PC-3 (cell line): ENCODE results near the gene KCNH3. TPM values are rescaled to one million over a fixed set of nuclear protein-coding genes. Genes with fewer than 3 reads are reported as not detected.
A peak's percentile ranks its signal among the peaks of the same experiment; 100 is the strongest.

Experiments used
- ATAC-seq: fragments of 200-7000 bp; cut with Tn5 transposase; 2 replicates; pipeline ENCODE4 v1.9.1; 2020; ENCODE audit warnings: mild to moderate bottlenecking, moderate library complexity
- BruUV-seq: library from RNA; stranded (reverse); fragments of 400-500 nt; replicated peaks from 2 replicates; lab custom pipeline; 2021; lab: Mats Ljungman, UMichigan
- CTCF ChIA-PET: fragments of 300-600 bp; sonication (Branson Sonifier 250); formaldehyde crosslinking; loops from one replicate; lab custom pipeline; 2022; ENCODE audit warnings: antibody characterized with exemption; lab: Charles Lee
- POLR2A ChIA-PET: fragments of 300-600 bp; sonication (Branson Sonifier 250); formaldehyde crosslinking; loops from one replicate; lab custom pipeline; 2022; ENCODE audit warnings: antibody characterized with exemption; ENCODE audit not compliant: unreplicated experiment; lab: Charles Lee
- DNase-seq: peaks from one replicate; pipeline ENCODE4 v3.0.0-alpha.2; 2015
- H2AFZ ChIP-seq: fragments of 300-600 bp; sonication (generic); 2 replicates; pipeline ENCODE4 v1.6.0; 2016; ENCODE audit warnings: antibody characterized with exemption, low read length
- H3F3A ChIP-seq: fragments of 300-600 bp; sonication (generic); one replicate; pipeline ENCODE4 v1.6.0; 2017; ENCODE audit warnings: antibody characterized with exemption, low read length, control low read depth, mild to moderate bottlenecking; ENCODE audit not compliant: unreplicated experiment
- H3K27ac ChIP-seq: fragments of 300-600 bp; sonication (generic); 2 replicates; pipeline ENCODE4 v1.5.1; 2016; ENCODE audit warnings: mild to moderate bottlenecking, low read length
- H3K27me3 ChIP-seq: fragments of 300-600 bp; sonication (generic); 2 replicates; pipeline ENCODE4 v1.6.1; 2016; ENCODE audit warnings: low read length, mixed read lengths
- H3K36me3 ChIP-seq: fragments of 300-600 bp; sonication (generic); 2 replicates; pipeline ENCODE4 v1.6.1; 2016; ENCODE audit warnings: low read depth, mixed run types, low read length, mixed read lengths
- H3K4me1 ChIP-seq: fragments of 300-600 bp; sonication (generic); 2 replicates; pipeline ENCODE4 v1.5.1; 2016; ENCODE audit warnings: low read length; ENCODE audit not compliant: insufficient read depth
- H3K4me2 ChIP-seq: fragments of 300-600 bp; sonication (generic); 2 replicates; pipeline ENCODE4 v1.6.0; 2016; ENCODE audit warnings: low read length
- H3K4me3 ChIP-seq: fragments of 300-600 bp; sonication (generic); 2 replicates; pipeline ENCODE4 v1.5.1; 2016; ENCODE audit warnings: mild to moderate bottlenecking, low read length, mixed read lengths
- H3K79me2 ChIP-seq: fragments of 300-600 bp; sonication (generic); 2 replicates; pipeline ENCODE4 v1.6.1; 2017; ENCODE audit warnings: low read length, mixed read lengths
- H3K9ac ChIP-seq: fragments of 300-600 bp; sonication (generic); 2 replicates; pipeline ENCODE4 v1.6.0; 2016; ENCODE audit warnings: mild to moderate bottlenecking, low read length
- H3K9me2 ChIP-seq: fragments of 300-600 bp; sonication (generic); replicated peaks from 2 replicates; pipeline ENCODE4 v1.6.1; 2016; ENCODE audit warnings: mixed run types, low read length, mixed read lengths
- H3K9me3 ChIP-seq: fragments of 300-600 bp; sonication (generic); 2 replicates; pipeline ENCODE4 v1.6.1; 2016; ENCODE audit warnings: low read length, mixed read lengths
- H4K20me1 ChIP-seq: fragments of 300-600 bp; sonication (generic); 2 replicates; pipeline ENCODE4 v1.6.1; 2016; ENCODE audit warnings: low read length, mixed read lengths
- EZH2 ChIP-seq: fragments of 300-600 bp; sonication (generic); IDR thresholded peaks from one replicate; pipeline ENCODE4 v1.6.1; 2017; ENCODE audit warnings: antibody characterized with exemption, mild to moderate bottlenecking, low read length; ENCODE audit not compliant: unreplicated experiment
- EZH2phosphoT487 ChIP-seq: fragments of 300-600 bp; sonication (generic); IDR thresholded peaks from 2 replicates; pipeline ENCODE4 v1.6.1; 2018; ENCODE audit warnings: mild to moderate bottlenecking, antibody characterized with exemption, low read length, borderline replicate concordance
- intact Hi-C: fragments of 100-400 bp; cut with micrococcal nuclease; formaldehyde crosslinking; loops from 2 replicates; pipeline ENCODE4 v1.9.0; 2023
- total RNA-seq: library from RNA; depleted of rRNA; stranded (reverse); fragments of >200 nt; gene quantifications from 2 replicates; pipeline ENCODE4 v1.2.3, GENCODE V29; 2014
- TF ChIP-seq, protein P1 (sequence below): fragments of 300-600 bp; sonication (generic); conservative IDR thresholded peaks from 2 replicates; pipeline ENCODE4 v1.5.1; 2017; ENCODE audit warnings: antibody characterized with exemption, low read depth, mild to moderate bottlenecking, low read length

KCNH3 gene
- total RNA-seq, 1 experiment from 2014 or later: 0.07 TPM

DNA sequence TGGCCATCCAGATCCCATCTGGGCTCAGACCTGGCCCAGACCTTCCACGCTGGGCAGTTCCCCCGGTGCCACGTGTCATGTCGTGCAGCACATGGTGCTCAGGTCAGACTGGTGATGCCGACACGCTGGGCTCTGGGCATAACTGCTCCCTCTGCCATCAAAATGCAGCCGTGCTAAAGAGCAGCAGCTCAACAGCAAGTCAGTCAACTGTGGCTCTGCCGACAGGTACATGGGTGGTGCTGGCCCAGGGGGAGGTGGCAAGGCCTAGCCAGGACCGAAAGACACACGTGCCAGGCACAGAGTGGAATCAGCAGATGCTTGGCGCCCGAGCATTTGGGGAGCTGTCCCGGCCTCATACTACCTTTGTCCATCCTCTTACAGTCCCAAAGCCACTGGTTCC lies 27.5 kb downstream of the KCNH3 start:
- no TSS peak for BruUV-seq
- no peaks in the 10 kb centered on the region for H3K27me3 ChIP-seq
- no peaks in the 10 kb centered on the region for H3F3A ChIP-seq
- ChIA-PET CTCF (interaction anchor here (1.3 kb wide), 1 partner anchor 14 kb away, joined by 6 read pairs; no protein-coding TSS in a partner anchor), POLR2A (no interaction called here)
- H3K4me2 ChIP-seq: peak overlapping the region; percentile 98
- H3K4me3 ChIP-seq: no peak overlapping the region; the same call in 1 of the 2 replicates
- intact Hi-C loops: no loop called here
- no peak overlapping the region for H2AFZ ChIP-seq
- H3K79me2 ChIP-seq: peaks cover 57% of the 10 kb centered on the region
- no peaks in the 10 kb centered on the region for H3K9me3 ChIP-seq
- peaks cover 13% of the 10 kb centered on the region; the same call in 1 of the 2 replicates for H3K4me1 ChIP-seq
- H3K27ac ChIP-seq: no peak overlapping the region
- no peak overlapping the region for H3K9ac ChIP-seq
- H3K9me2 ChIP-seq: no peaks in the 10 kb centered on the region
- TF ChIP-seq EZH2 (no peak), EZH2phosphoT487 (no peak)
- TF ChIP-seq, protein P1, sequence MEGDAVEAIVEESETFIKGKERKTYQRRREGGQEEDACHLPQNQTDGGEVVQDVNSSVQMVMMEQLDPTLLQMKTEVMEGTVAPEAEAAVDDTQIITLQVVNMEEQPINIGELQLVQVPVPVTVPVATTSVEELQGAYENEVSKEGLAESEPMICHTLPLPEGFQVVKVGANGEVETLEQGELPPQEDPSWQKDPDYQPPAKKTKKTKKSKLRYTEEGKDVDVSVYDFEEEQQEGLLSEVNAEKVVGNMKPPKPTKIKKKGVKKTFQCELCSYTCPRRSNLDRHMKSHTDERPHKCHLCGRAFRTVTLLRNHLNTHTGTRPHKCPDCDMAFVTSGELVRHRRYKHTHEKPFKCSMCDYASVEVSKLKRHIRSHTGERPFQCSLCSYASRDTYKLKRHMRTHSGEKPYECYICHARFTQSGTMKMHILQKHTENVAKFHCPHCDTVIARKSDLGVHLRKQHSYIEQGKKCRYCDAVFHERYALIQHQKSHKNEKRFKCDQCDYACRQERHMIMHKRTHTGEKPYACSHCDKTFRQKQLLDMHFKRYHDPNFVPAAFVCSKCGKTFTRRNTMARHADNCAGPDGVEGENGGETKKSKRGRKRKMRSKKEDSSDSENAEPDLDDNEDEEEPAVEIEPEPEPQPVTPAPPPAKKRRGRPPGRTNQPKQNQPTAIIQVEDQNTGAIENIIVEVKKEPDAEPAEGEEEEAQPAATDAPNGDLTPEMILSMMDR: no peak
- 0 out of 2 replicates have a peak, but pooled peaks cover 6% of the 10 kb centered on the region for H4K20me1 ChIP-seq
- ATAC-seq: no peak
- peaks cover 20% of the 10 kb centered on the region; the same call in 1 of the 2 replicates for H3K36me3 ChIP-seq
- DNase-seq: no peak

DNA sequence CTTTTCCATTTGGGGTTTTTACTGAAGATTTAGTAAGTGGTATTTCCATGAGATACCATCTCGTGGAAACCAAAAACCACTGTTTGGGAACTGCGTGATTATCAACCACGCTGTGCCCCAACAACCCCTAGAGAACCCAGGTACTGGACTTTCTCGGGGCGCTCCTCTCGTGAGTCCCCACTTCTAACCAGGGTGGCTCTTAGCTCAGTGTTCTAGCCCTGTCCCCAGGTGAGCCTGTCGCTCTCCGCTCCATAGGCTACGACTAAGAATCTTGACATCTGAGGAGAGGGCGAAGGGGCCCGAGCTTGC lies 28.4 kb downstream of the KCNH3 start:
- H3K79me2 ChIP-seq: peaks cover 65% of the 10 kb centered on the region
- peak overlapping the region; percentile 92 for H3K4me3 ChIP-seq
- no peaks in the 10 kb centered on the region for H3K9me2 ChIP-seq
- H3K9me3 ChIP-seq: no peaks in the 10 kb centered on the region
- intact Hi-C loops: no loop called here
- H3F3A ChIP-seq: no peaks in the 10 kb centered on the region
- 0 out of 2 replicates have a peak, but pooled peaks cover 6% of the 10 kb centered on the region for H4K20me1 ChIP-seq
- POLR2A ChIA-PET: interaction anchor here (0.6 kb wide), 1 partner anchor 219 kb away, joined by 3 read pairs; no protein-coding TSS in a partner anchor
- H3K4me2 ChIP-seq: peak overlapping the region; percentile 98
- ATAC-seq: peak; percentile 14
- H3K4me1 ChIP-seq: peaks cover 13% of the 10 kb centered on the region; the same call in 1 of the 2 replicates
- peak overlapping the region; percentile 95 for H2AFZ ChIP-seq
- H3K27ac ChIP-seq: peak overlapping the region; percentile 62
- H3K9ac ChIP-seq: peak overlapping the region; percentile 95
- no TSS peak for BruUV-seq
- CTCF ChIA-PET: interaction anchor here (1.3 kb wide), 1 partner anchor 13 kb away, joined by 6 read pairs; no protein-coding TSS in a partner anchor
- H3K36me3 ChIP-seq: peaks cover 18% of the 10 kb centered on the region; the same call in 1 of the 2 replicates
- no peak for TF ChIP-seq EZH2
- no peak for TF ChIP-seq EZH2phosphoT487
- TF ChIP-seq, protein P1: no peak
- no peaks in the 10 kb centered on the region for H3K27me3 ChIP-seq
- DNase-seq: no peak
